Keratinocyte (primary cell): ENCODE data around the gene APCDD1L. TPM values are rescaled to one million over a fixed set of nuclear protein-coding genes. Genes with fewer than 3 reads are reported as not detected.

Experiments used
- DNase-seq: peaks from one replicate; pipeline ENCODE4 v3.0.0-alpha.2; 2011; ENCODE audit warnings: low read depth, missing footprints, low spot score
- FAIRE-seq: peaks from 2 replicates; lab custom pipeline; 2011; peaks lifted over from hg19 to GRCh38; lab: Jason Lieb, UNC
- H2AFZ ChIP-seq: 2 replicates; pipeline ENCODE4 v1.6.0; 2012; ENCODE audit warnings: low read length, control low read depth, inconsistent platforms; ENCODE audit not compliant: control insufficient read depth
- H3K27ac ChIP-seq: 2 replicates; pipeline ENCODE4 v1.5.1; 2011; ENCODE audit warnings: low read length; ENCODE audit not compliant: control insufficient read depth, insufficient read depth
- H3K27me3 ChIP-seq: 3 replicates; pipeline ENCODE4 v1.6.0; 2011; ENCODE audit warnings: low read length; ENCODE audit not compliant: control insufficient read depth, insufficient read depth; ENCODE audit errors: extremely low read depth
- H3K36me3 ChIP-seq, 2 experiments: 2 replicates in 1 of 2; 3 replicates in 1 of 2; pipeline ENCODE4 v1.5.1; 2011; ENCODE audit warnings: low read length in 2 of 2, mild to moderate bottlenecking in 1 of 2; ENCODE audit not compliant: control insufficient read depth in 2 of 2, insufficient read depth in 2 of 2; ENCODE audit errors: extremely low read depth in 1 of 2
- H3K4me1 ChIP-seq: 3 replicates; pipeline ENCODE4 v1.5.1; 2011; ENCODE audit warnings: low read length; ENCODE audit not compliant: control insufficient read depth, insufficient read depth; ENCODE audit errors: extremely low read depth
- H3K4me2 ChIP-seq: 3 replicates; pipeline ENCODE4 v1.6.0; 2011; ENCODE audit warnings: low read depth, low read length; ENCODE audit not compliant: control insufficient read depth, insufficient read depth; ENCODE audit errors: extremely low read depth
- H3K4me3 ChIP-seq, 3 experiments: fragments of 200-600 bp in 1 of 3; sonication (generic) in 1 of 3; 2 replicates in 2 of 3; 3 replicates in 1 of 3; pipeline ENCODE4 v1.5.1; 2011 to 2016; ENCODE audit warnings: low read length in 3 of 3, mild to moderate bottlenecking in 3 of 3, control low read depth in 2 of 3, inconsistent platforms in 1 of 3, low read depth in 1 of 3, mixed read lengths in 1 of 3, mixed run types in 1 of 3, moderate library complexity in 1 of 3; ENCODE audit not compliant: control insufficient read depth in 2 of 3, insufficient read depth in 2 of 3; ENCODE audit errors: extremely low read depth in 1 of 3
- H3K79me2 ChIP-seq: 2 replicates; pipeline ENCODE4 v1.6.0; 2012; ENCODE audit warnings: low read length; ENCODE audit not compliant: control insufficient read depth, insufficient read depth
- H3K9ac ChIP-seq: 3 replicates; pipeline ENCODE4 v1.6.0; 2011; ENCODE audit warnings: low read length; ENCODE audit not compliant: control insufficient read depth, insufficient read depth; ENCODE audit errors: extremely low read depth
- H3K9me1 ChIP-seq: 3 replicates; pipeline ENCODE4 v1.6.0; 2011; ENCODE audit warnings: low read length; ENCODE audit not compliant: control insufficient read depth, insufficient read depth; ENCODE audit errors: extremely low read depth
- H3K9me3 ChIP-seq: 2 replicates; pipeline ENCODE4 v1.5.1; 2012; ENCODE audit warnings: low read depth, low read length; ENCODE audit not compliant: control insufficient read depth
- H4K20me1 ChIP-seq: 3 replicates; pipeline ENCODE4 v1.6.0; 2011; ENCODE audit warnings: low read length; ENCODE audit not compliant: control insufficient read depth, insufficient read depth; ENCODE audit errors: extremely low read depth
- CTCF ChIP-seq, 3 experiments: IDR thresholded peaks in 1 of 3; conservative IDR thresholded peaks in 1 of 3; optimal IDR thresholded peaks in 1 of 3; 2 replicates in 2 of 3; 3 replicates in 1 of 3; pipeline versions ENCODE3 to v1.5.1; 2011; ENCODE audit warnings: low read length in 3 of 3, mild to moderate bottlenecking in 3 of 3, moderate library complexity in 2 of 3, control low read depth in 1 of 3, inconsistent platforms in 1 of 3; ENCODE audit not compliant: insufficient read depth in 2 of 3; ENCODE audit errors: extremely low read depth in 1 of 3
- EZH2 ChIP-seq: IDR thresholded peaks from one replicate; pipeline ENCODE4 v1.6.1; 2012; ENCODE audit warnings: inconsistent platforms, mild to moderate bottlenecking, low read length, moderate library complexity
- dilution Hi-C: fragments of 300-500 bp; cut with MboI; formaldehyde crosslinking; loops from one replicate; pipeline ENCODE4 v1.7.0; 2020; ENCODE audit warnings: low sequenced_read_pairs; ENCODE audit not compliant: extremely low pct_ligation_motif_present
- polyA plus RNA-seq, 5 experiments: library from polyadenylated mRNA; depleted of rRNA in 3 of 5; stranded (reverse) in 3 of 5; stranded (forward) in 1 of 5; unstranded in 1 of 5; fragments of >200 nt; gene quantifications; 1 replicate in 1 of 5; 2 replicates in 3 of 5; 3 replicates in 1 of 5; pipeline versions ENCODE4 v1.2.1 to v1.2.3, GENCODE V29; 2011 to 2012; ENCODE audit warnings: missing spikeins in 2 of 5, low read depth in 1 of 5, low replicate concordance in 1 of 5

APCDD1L gene
- polyA plus RNA-seq, 1 donor (not counting 4 experiments of a cell fraction or from before 2014, with no cell fraction given): 0.67 TPM

DNA sequence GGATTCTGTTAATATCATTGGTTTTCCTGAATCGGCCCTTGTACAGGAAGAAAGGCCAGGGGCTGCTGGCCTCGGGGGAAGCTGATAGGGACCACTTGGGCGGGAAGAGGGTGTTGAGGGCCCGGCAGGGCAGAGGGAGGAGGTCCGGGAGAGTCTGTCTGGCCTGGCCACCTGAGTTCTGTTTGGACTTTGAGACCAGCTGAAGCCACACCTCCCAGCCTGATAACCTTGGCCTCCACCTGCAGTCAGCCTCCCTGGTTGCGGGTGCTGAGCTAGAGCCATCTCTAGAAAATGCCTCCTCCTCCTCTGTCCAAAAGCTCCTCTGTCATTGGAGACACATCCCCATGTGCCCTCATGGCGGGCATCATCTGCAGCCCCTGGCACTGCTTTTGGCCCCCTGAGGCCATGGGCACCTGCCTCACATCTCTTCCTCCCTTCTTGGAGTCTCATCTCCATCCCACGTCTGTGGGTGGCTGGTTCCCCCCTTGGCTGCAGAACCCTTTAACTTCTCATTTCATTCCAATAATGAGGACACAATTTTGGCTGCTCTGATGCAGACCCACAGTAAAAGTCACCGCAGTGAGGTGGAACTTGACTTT, 16.6 kb downstream of the APCDD1L start:
- H3K79me2 ChIP-seq: no peaks in the 10 kb centered on the region
- H3K9me3 ChIP-seq: no peaks in the 10 kb centered on the region
- dilution Hi-C loops: no loop called here
- no peaks in the 10 kb centered on the region for H3K4me1 ChIP-seq
- DNase-seq: no peak
- H3K4me3 ChIP-seq: no peak overlapping the region
- H3K4me2 ChIP-seq: no peak overlapping the region
- no peaks in the 10 kb centered on the region for H3K36me3 ChIP-seq
- H3K9me1 ChIP-seq: no peaks in the 10 kb centered on the region
- H3K27ac ChIP-seq: no peak overlapping the region
- no peaks in the 10 kb centered on the region for H3K27me3 ChIP-seq
- H4K20me1 ChIP-seq: no peaks in the 10 kb centered on the region
- no peak overlapping the region for H3K9ac ChIP-seq
- FAIRE-seq: no peak
- H2AFZ ChIP-seq: no peak overlapping the region
- TF ChIP-seq CTCF (optimal IDR thresholded peaks at IDR 0.05 in 1 of 3, IDR thresholded peaks at IDR 0.05 in 1 of 3, conservative IDR thresholded peaks at IDR 0.05 in 1 of 3; ENCODE audit: extremely low read depth in 1 of 3, insufficient read depth in 2 of 3, low read length in 3 of 3) (no peak), EZH2 (no peak)

DNA sequence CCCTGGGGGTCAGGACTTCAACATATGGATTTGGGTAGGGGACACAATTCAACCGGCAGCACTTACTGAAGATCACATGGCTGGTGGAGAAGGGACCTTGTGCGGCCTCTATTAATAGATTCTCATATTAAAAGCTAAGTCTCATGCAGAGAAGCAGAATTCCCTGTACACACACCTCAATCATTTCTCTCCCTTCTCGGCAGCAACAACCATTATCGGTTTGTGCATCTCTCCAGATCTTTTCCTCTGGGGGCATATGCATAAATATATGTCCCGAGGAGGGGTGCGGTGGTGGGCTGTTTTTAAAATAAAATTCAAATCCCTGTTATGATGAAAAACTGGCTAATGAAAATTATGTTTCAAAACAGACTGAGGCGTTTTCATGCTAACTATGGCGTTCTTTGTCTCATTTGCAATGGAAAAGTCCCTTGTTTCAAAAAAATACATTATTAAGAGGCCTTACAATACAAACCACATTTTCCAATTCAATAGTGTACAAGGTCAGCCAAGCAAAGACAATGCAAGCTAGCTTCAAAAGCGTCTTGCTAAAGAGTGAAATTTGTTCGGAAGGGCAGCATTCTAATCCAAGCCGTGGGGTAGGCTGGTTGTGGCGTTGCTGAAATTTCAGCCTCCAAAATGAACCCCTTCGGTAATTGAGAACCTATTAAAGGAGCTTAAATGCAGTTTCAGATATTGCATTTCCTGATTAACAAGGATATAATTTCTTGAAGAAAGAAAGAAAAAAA, 17.3 kb downstream of the APCDD1L start:
- FAIRE-seq: no peak
- Histone ChIP-seq H3K27ac (no peak overlapping the region), H3K9ac (no peak overlapping the region), H3K27me3 (no peaks in the 10 kb centered on the region), H3K36me3 (no peaks in the 10 kb centered on the region), H3K79me2 (no peaks in the 10 kb centered on the region), H3K4me2 (no peak overlapping the region), H3K9me1 (no peaks in the 10 kb centered on the region), H3K4me3 (no peak overlapping the region), H3K9me3 (no peaks in the 10 kb centered on the region), H3K4me1 (no peaks in the 10 kb centered on the region), H4K20me1 (no peaks in the 10 kb centered on the region), H2AFZ (no peak overlapping the region)
- no peak for TF ChIP-seq CTCF (optimal IDR thresholded peaks at IDR 0.05 in 1 of 3, IDR thresholded peaks at IDR 0.05 in 1 of 3, conservative IDR thresholded peaks at IDR 0.05 in 1 of 3; ENCODE audit: extremely low read depth in 1 of 3, insufficient read depth in 2 of 3, low read length in 3 of 3)
- TF ChIP-seq EZH2: no peak
- dilution Hi-C loops: no loop called here
- DNase-seq: no peak
